HL-60 (cell line): ENCODE results near the gene GSTT2.

Source experiments
- DNase-seq, 2 experiments: peaks; one replicate each; pipeline ENCODE4 v3.0.0-alpha.2; 2010 to 2020; ENCODE audit warnings: low read depth in 1 of 2, low spot score in 1 of 2
- H3K27ac ChIP-seq: fragments of 250-450 bp; sonication (Bioruptor Pico); replicated peaks from 2 replicates; pipeline ENCODE4 v1.5.1; 2020; ENCODE audit warnings: mild to moderate bottlenecking, moderate library complexity
- H3K27me3 ChIP-seq: fragments of 250-450 bp; sonication (Bioruptor Pico); 2 replicates; pipeline ENCODE4 v1.5.1; 2021; ENCODE audit warnings: mild to moderate bottlenecking, moderate library complexity; ENCODE audit not compliant: insufficient read depth, poor library complexity, severe bottlenecking
- H3K4me3 ChIP-seq: replicated peaks from 2 replicates; pipeline ENCODE4 v1.5.1; 2011; ENCODE audit warnings: mild to moderate bottlenecking, control low read depth, low read length; ENCODE audit not compliant: insufficient read depth
- CTCF ChIP-seq: IDR thresholded peaks from one replicate; pipeline ENCODE4 v1.5.1; 2011; ENCODE audit warnings: low read length, control low read depth, inconsistent platforms; ENCODE audit not compliant: insufficient read depth
- GABPA ChIP-seq: IDR thresholded peaks from 2 replicates; pipeline ENCODE4 v1.6.1; 2012; ENCODE audit warnings: low read depth
- POLR2AphosphoS5 ChIP-seq: IDR thresholded peaks from 2 replicates; pipeline ENCODE4 v1.6.1; 2012; ENCODE audit warnings: low read depth
- REST ChIP-seq: IDR thresholded peaks from 2 replicates; pipeline ENCODE4 v1.6.1; 2012; ENCODE audit warnings: low read depth; ENCODE audit not compliant: insufficient replicate concordance
- SPI1 ChIP-seq: IDR thresholded peaks from 2 replicates; pipeline ENCODE4 v1.6.1; 2012; ENCODE audit warnings: low read depth, mild to moderate bottlenecking, borderline replicate concordance

GSTT2 gene

GRCh38 chr22:24008022-24008283 lies 28.0 kb downstream of the GSTT2 start:
- Histone ChIP-seq H3K27me3 (no peaks in the 10 kb centered on the region), H3K27ac (no peak overlapping the region), H3K4me3 (no peak overlapping the region)
- no peak for DNase-seq
- no peak for TF ChIP-seq SPI1
- no peak for TF ChIP-seq GABPA
- no peak for TF ChIP-seq REST
- TF ChIP-seq POLR2AphosphoS5 = no peak
- no peak for TF ChIP-seq CTCF

- DNase-seq = no peak
- Histone ChIP-seq H3K27ac (no peak overlapping the region), H3K27me3 (no peaks in the 10 kb centered on the region), H3K4me3 (no peak overlapping the region)
- no peak for TF ChIP-seq POLR2AphosphoS5
- no peak for TF ChIP-seq CTCF
- TF ChIP-seq SPI1 = no peak
- no peak for TF ChIP-seq GABPA
- TF ChIP-seq REST = no peak
These were observed 28.7 kb downstream of the GSTT2 start for GRCh38 chr22:24008381-24009226.

- Histone ChIP-seq H3K27ac (no peak overlapping the region), H3K27me3 (no peaks in the 10 kb centered on the region), H3K4me3 (no peak overlapping the region)
- TF ChIP-seq REST (no peak), POLR2AphosphoS5 (no peak), CTCF (no peak), SPI1 (no peak), GABPA (no peak)
- no peak for DNase-seq
These were observed 29.5 kb downstream of the GSTT2 start for GRCh38 chr22:24009227-24010017.
